Panc1 (cell line): ENCODE measurements around the gene RPP25L. TPM values are rescaled to one million over a fixed set of nuclear protein-coding genes. Genes with fewer than 3 reads are reported as not detected.

ENCODE experiments used
- ATAC-seq: fragments of 200-7000 bp; cut with Tn5 transposase; 2 replicates; pipeline ENCODE4 v1.9.1; 2020; ENCODE audit warnings: mild to moderate bottlenecking, moderate library complexity
- BruUV-seq: library from RNA; stranded (reverse); fragments of 400-500 nt; replicated peaks from 2 replicates; lab custom pipeline; 2021; lab: Mats Ljungman, UMichigan
- CTCF ChIA-PET: fragments of 300-600 bp; sonication (Branson Sonifier 250); formaldehyde crosslinking; loops from one replicate; lab custom pipeline; 2022; ENCODE audit warnings: antibody characterized with exemption; lab: Charles Lee
- POLR2A ChIA-PET: fragments of 300-600 bp; sonication (Branson Sonifier 250); formaldehyde crosslinking; loops from one replicate; lab custom pipeline; 2022; ENCODE audit warnings: antibody characterized with exemption; lab: Charles Lee
- DNase-seq: peaks from one replicate; pipeline ENCODE4 v3.0.0-alpha.2; 2010; ENCODE audit warnings: low read depth, low spot score
- H3K27ac ChIP-seq: 2 replicates; pipeline ENCODE4 v1.5.1; 2011; ENCODE audit warnings: mild to moderate bottlenecking, low read length, inconsistent platforms
- H3K27me3 ChIP-seq: fragments of 200-500 bp; sonication (Bioruptor generic); 2 replicates; pipeline ENCODE4 v1.6.0; 2014; ENCODE audit warnings: low read length, inconsistent platforms; ENCODE audit not compliant: control insufficient read depth, insufficient read depth
- H3K36me3 ChIP-seq: fragments of 200-500 bp; sonication (Bioruptor generic); 2 replicates; pipeline ENCODE4 v1.5.1; 2014; ENCODE audit warnings: inconsistent platforms, mild to moderate bottlenecking, low read length, moderate library complexity; ENCODE audit not compliant: control insufficient read depth, insufficient read depth
- H3K4me1 ChIP-seq: 2 replicates; pipeline ENCODE4 v1.5.1; 2011; ENCODE audit warnings: inconsistent platforms, mild to moderate bottlenecking, low read length, moderate library complexity; ENCODE audit not compliant: control insufficient read depth, insufficient read depth
- H3K4me3 ChIP-seq, 2 experiments: 2 replicates each; pipeline ENCODE4 v1.5.1; 2011 to 2012; ENCODE audit warnings: low read depth in 2 of 2, low read length in 2 of 2, mild to moderate bottlenecking in 2 of 2, inconsistent platforms in 1 of 2, moderate library complexity in 1 of 2
- H3K9me3 ChIP-seq: fragments of 200-500 bp; sonication (Bioruptor generic); 2 replicates; pipeline ENCODE4 v1.5.1; 2014; ENCODE audit warnings: low read depth, mild to moderate bottlenecking, inconsistent platforms, low read length, moderate library complexity; ENCODE audit not compliant: control insufficient read depth, insufficient read depth
- POLR2AphosphoS5 ChIP-seq: IDR thresholded peaks from 2 replicates; pipeline ENCODE4 v1.6.1; 2012; ENCODE audit warnings: mild to moderate bottlenecking, low read depth, low read length, moderate library complexity
- REST ChIP-seq, 2 experiments: IDR thresholded peaks; 2 replicates each; pipeline ENCODE4 v1.6.1; 2011 to 2012; ENCODE audit warnings: low read depth in 2 of 2, control low read depth in 1 of 2, low read length in 1 of 2, mild to moderate bottlenecking in 1 of 2, moderate library complexity in 1 of 2; ENCODE audit not compliant: insufficient read depth in 1 of 2
- SIN3A ChIP-seq: IDR thresholded peaks from 2 replicates; pipeline ENCODE4 v1.6.1; 2012; ENCODE audit warnings: low read depth, mild to moderate bottlenecking, low read length, moderate library complexity, borderline replicate concordance; ENCODE audit not compliant: insufficient read depth
- TCF7L2 ChIP-seq: IDR thresholded peaks from 2 replicates; pipeline ENCODE4 v1.6.1; 2011; ENCODE audit warnings: mild to moderate bottlenecking, low read depth, low read length, inconsistent platforms
- in situ Hi-C: cut with HindIII; loops from 2 replicates; pipeline ENCODE4 v1.10.0; 2016; ENCODE audit warnings: low sequenced_read_pairs, low pct_unique_long_range_greater_than_20kb
- intact Hi-C: fragments of 100-400 bp; cut with micrococcal nuclease; formaldehyde crosslinking; loops from one replicate; pipeline ENCODE4 v1.10.0; 2022; ENCODE audit not compliant: unreplicated experiment
- total RNA-seq: library from RNA; stranded (reverse); gene quantifications from one replicate; pipeline ENCODE4 v1.2.1, GENCODE V29; 2021; ENCODE audit not compliant: unreplicated experiment
- TF ChIP-seq, protein P1 (sequence below): fragments of 450-650 bp; IDR thresholded peaks from 2 replicates; pipeline ENCODE4 v1.5.1; 2017; ENCODE audit warnings: mild to moderate bottlenecking

Gene RPP25L
- total RNA-seq, 1 experiment from 2014 or later: 30.4 TPM

DNA sequence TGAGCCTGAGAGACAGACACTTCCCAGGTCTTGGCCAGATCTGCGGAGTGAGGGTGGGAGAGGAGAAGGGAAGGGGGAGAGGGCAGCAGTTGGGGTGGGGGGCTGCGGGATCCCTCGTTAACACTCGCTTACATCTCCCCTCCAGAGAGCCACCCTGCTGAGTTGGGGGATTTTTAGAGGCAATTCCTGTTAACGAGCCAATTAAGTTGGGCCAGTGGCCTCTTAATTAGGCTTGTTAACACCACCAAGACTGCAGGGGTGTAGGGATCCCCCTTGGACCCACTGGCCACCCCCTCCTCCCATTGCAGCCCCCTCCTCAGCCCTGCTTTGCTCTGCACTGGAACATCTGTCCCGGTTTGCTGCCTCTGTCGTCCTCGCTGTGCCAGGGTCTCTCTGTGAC, 46.0 kb downstream of the RPP25L start:
- ATAC-seq (no peak), DNase-seq (no peak)
- in situ Hi-C loops (no loop called here), intact Hi-C loops (no loop called here)
- TF ChIP-seq, protein P1, sequence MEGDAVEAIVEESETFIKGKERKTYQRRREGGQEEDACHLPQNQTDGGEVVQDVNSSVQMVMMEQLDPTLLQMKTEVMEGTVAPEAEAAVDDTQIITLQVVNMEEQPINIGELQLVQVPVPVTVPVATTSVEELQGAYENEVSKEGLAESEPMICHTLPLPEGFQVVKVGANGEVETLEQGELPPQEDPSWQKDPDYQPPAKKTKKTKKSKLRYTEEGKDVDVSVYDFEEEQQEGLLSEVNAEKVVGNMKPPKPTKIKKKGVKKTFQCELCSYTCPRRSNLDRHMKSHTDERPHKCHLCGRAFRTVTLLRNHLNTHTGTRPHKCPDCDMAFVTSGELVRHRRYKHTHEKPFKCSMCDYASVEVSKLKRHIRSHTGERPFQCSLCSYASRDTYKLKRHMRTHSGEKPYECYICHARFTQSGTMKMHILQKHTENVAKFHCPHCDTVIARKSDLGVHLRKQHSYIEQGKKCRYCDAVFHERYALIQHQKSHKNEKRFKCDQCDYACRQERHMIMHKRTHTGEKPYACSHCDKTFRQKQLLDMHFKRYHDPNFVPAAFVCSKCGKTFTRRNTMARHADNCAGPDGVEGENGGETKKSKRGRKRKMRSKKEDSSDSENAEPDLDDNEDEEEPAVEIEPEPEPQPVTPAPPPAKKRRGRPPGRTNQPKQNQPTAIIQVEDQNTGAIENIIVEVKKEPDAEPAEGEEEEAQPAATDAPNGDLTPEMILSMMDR: no peak
- TF ChIP-seq SIN3A: no peak
- TF ChIP-seq REST (IDR thresholded peaks at IDR 0.05; ENCODE audit: insufficient read depth in 1 of 2, low read depth in 2 of 2, low read length in 1 of 2): no peak
- no peak for TF ChIP-seq POLR2AphosphoS5
- no peak for TF ChIP-seq TCF7L2
- BruUV-seq: no TSS peak
- Histone ChIP-seq H3K27ac (no peak overlapping the region), H3K4me1 (no peaks in the 10 kb centered on the region), H3K4me3 (no peak overlapping the region), H3K36me3 (no peaks in the 10 kb centered on the region), H3K9me3 (no peaks in the 10 kb centered on the region), H3K27me3 (no peaks in the 10 kb centered on the region)
- ChIA-PET POLR2A (no interaction called here), CTCF (no interaction called here)

- Histone ChIP-seq H3K9me3 (no peaks in the 10 kb centered on the region), H3K27me3 (no peaks in the 10 kb centered on the region), H3K36me3 (no peaks in the 10 kb centered on the region), H3K27ac (no peak overlapping the region), H3K4me1 (peaks cover 5% of the 10 kb centered on the region; the same call in 1 of the 2 replicates), H3K4me3 (no peak overlapping the region)
- DNase-seq (no peak), ATAC-seq (no peak)
- CTCF ChIA-PET: no interaction called here
- BruUV-seq: no TSS peak
- POLR2A ChIA-PET: no interaction called here
- TF ChIP-seq SIN3A (no peak), REST (IDR thresholded peaks at IDR 0.05; ENCODE audit: insufficient read depth in 1 of 2, low read depth in 2 of 2, low read length in 1 of 2) (no peak), POLR2AphosphoS5 (no peak), TCF7L2 (no peak)
- TF ChIP-seq, protein P1: no peak
- intact Hi-C loops: no loop called here
- in situ Hi-C loops: no loop called here
Observed at GRCh38 chr9:34564617-34565016, 47.3 kb downstream of the RPP25L start.
